ENCODE results near the gene IGFALS. TPM values are rescaled to one million over a fixed set of nuclear protein-coding genes. Genes with fewer than 3 reads are reported as not detected.

Gene IGFALS
- total and polyA plus RNA-seq, 2 of the 4 experiments (the other 2 are of a cell fraction) = not detected

GRCh38 chr16:1767116-1767994, 26.1 kb downstream of the IGFALS start (continued):
- TF ChIP-seq SMC3 (IDR thresholded peaks at IDR 0.05; ENCODE audit: low read depth, low read length) = no peak

- Histone ChIP-seq H3K14ac (replicated peaks; ENCODE audit: low read depth, low read length) (no peak overlapping the region), H3K4me3 (ENCODE audit: insufficient read depth, low read depth, low read length) (no peak overlapping the region), H2BK120ac (ENCODE audit: low read depth, low read length) (no peak overlapping the region), H2BK20ac (ENCODE audit: low read depth, low read length) (no peak overlapping the region), H2AK5ac (ENCODE audit: low read depth, low read length) (no peak overlapping the region), H3K9me3 (ENCODE audit: control insufficient read depth, insufficient read depth, low read length) (no peaks in the 10 kb centered on the region), H3K9ac (ENCODE audit: low read depth, low read length) (no peak overlapping the region), H4K8ac (ENCODE audit: low read depth in 2 of 2, low read length in 2 of 2) (no peak overlapping the region), H3K9me1 (ENCODE audit: insufficient read depth, low read length) (no peaks in the 10 kb centered on the region), H4K91ac (ENCODE audit: insufficient read depth, low read depth, low read length) (no peak overlapping the region), H2AK9ac (replicated peaks; ENCODE audit: low read depth, low read length, poor library complexity) (no peak overlapping the region), H3K27me3 (ENCODE audit: control insufficient read depth, insufficient read depth, low read length) (no peaks in the 10 kb centered on the region), H4K5ac (ENCODE audit: low read depth, low read length) (no peak overlapping the region), H3K27ac (ENCODE audit: insufficient read depth, low read length) (no peak overlapping the region), H3K4ac (ENCODE audit: low read depth, low read length) (no peak overlapping the region), H3K18ac (ENCODE audit: low read depth, low read length) (no peak overlapping the region), H3K4me2 (ENCODE audit: low read depth, low read length) (no peak overlapping the region), H3K79me1 (ENCODE audit: low read depth in 1 of 2, low read length in 2 of 2) (peaks cover under 1 to 19% of the 10 kb centered on the region in 2 experiments; a peak in 2 of 4 replicates), H2BK15ac (ENCODE audit: low read depth, low read length) (no peak overlapping the region), H3K23ac (ENCODE audit: low read depth, low read length) (no peak overlapping the region), H3K4me1 (ENCODE audit: control insufficient read depth, insufficient read depth, low read length) (no peaks in the 10 kb centered on the region), H3K36me3 (ENCODE audit: control insufficient read depth, insufficient read depth, low read length) (peaks cover 66% of the 10 kb centered on the region), H3K56ac (ENCODE audit: extremely low read depth, insufficient read depth, low read length) (no peak overlapping the region), H2AFZ (replicated peaks; ENCODE audit: low read length, poor library complexity) (no peak overlapping the region), H2BK5ac (ENCODE audit: low read depth, low read length, poor library complexity, severe bottlenecking) (no peak overlapping the region), H4K20me1 (ENCODE audit: insufficient read depth, low read length) (peaks cover 17% of the 10 kb centered on the region)
- dilution Hi-C loops (cut with HindIII; ENCODE audit: low sequenced_read_pairs, unreplicated experiment) (no loop called here), in situ Hi-C loops (cut with MboI; ENCODE audit: low sequenced_read_pairs) (no loop called here), intact Hi-C loops (cut with micrococcal nuclease) (no loop called here)
- POLR2A ChIA-PET (ENCODE audit: unreplicated experiment) = no interaction called here
- no TSS peak for BruUV-seq (replicated peaks)
- DNase-seq (no peak), ATAC-seq (ENCODE audit: low read depth) (no peak)
- WGBS, 2 experiments (ENCODE audit: extremely low coverage in 2 of 2, insufficient read length in 1 of 2) = 94% methylated on average over 11 of the region's 18 CpGs; no CpG with 5 or more reads in 1 of the 2 experiments
- CTCF ChIA-PET = no interaction called here
- TF ChIP-seq RFX5 (IDR thresholded peaks at IDR 0.05; ENCODE audit: low read depth, low read length) (no peak), USF2 (IDR thresholded peaks at IDR 0.05; ENCODE audit: low read depth, low read length) (no peak), CHD1 (IDR thresholded peaks at IDR 0.05; ENCODE audit: low read depth, low read length) (no peak), RAD21 (IDR thresholded peaks at IDR 0.05; ENCODE audit: low read length) (no peak), SMC3 (IDR thresholded peaks at IDR 0.05; ENCODE audit: low read depth, low read length) (no peak), RCOR1 (IDR thresholded peaks at IDR 0.05; ENCODE audit: insufficient replicate concordance, low read length) (no peak), CEBPB (IDR thresholded peaks at IDR 0.05; ENCODE audit: low read depth, low read length) (no peak), ELK1 (IDR thresholded peaks at IDR 0.05; ENCODE audit: borderline replicate concordance, low read depth, low read length) (no peak), BHLHE40 (IDR thresholded peaks at IDR 0.05; ENCODE audit: low read depth, low read length) (no peak), CTCF (conservative IDR thresholded peaks at IDR 0.05; ENCODE audit: low read depth, low read length) (no peak), MXI1 (IDR thresholded peaks at IDR 0.05; ENCODE audit: borderline replicate concordance, low read depth, low read length) (no peak), NFE2L2 (IDR thresholded peaks at IDR 0.05; ENCODE audit: low read depth, low read length) (no peak)
Observed at GRCh38 chr16:1766701-1767100, 26.8 kb downstream of the IGFALS start.
